OCI-LY7 (cell line): Measurements from ENCODE around the gene CCDC187. TPM values are rescaled to one million over a fixed set of nuclear protein-coding genes. Genes with fewer than 3 reads are reported as not detected.

Experiments
- BruUV-seq: library from RNA; stranded (reverse); fragments of 400-500 nt; replicated peaks from 2 replicates; lab custom pipeline; 2021; lab: Mats Ljungman, UMichigan
- CTCF ChIA-PET: fragments of 300-600 bp; sonication (Branson Sonifier 250); formaldehyde crosslinking; loops from one replicate; lab custom pipeline; 2022; ENCODE audit warnings: antibody characterized with exemption; ENCODE audit not compliant: unreplicated experiment; lab: Charles Lee
- POLR2A ChIA-PET: fragments of 300-600 bp; sonication (Branson Sonifier 250); formaldehyde crosslinking; loops from one replicate; lab custom pipeline; 2022; ENCODE audit warnings: antibody characterized with exemption; lab: Charles Lee
- DNase-seq: peaks from one replicate; pipeline ENCODE4 v3.0.0-alpha.2; 2015; ENCODE audit warnings: low spot score
- H2AFZ ChIP-seq: fragments of 200-600 bp; sonication (generic), shearing (Covaris generic); 2 replicates; pipeline ENCODE4 v1.6.1; 2014; ENCODE audit warnings: mild to moderate bottlenecking, antibody characterized with exemption, low read length, moderate library complexity
- H3K27ac ChIP-seq: fragments of 200-600 bp; sonication (generic); 2 replicates; pipeline ENCODE4 v1.5.1; 2014; ENCODE audit warnings: mixed run types, low read depth, mild to moderate bottlenecking, moderate library complexity, low read length, inconsistent platforms; ENCODE audit not compliant: poor library complexity, severe bottlenecking
- H3K36me3 ChIP-seq: fragments of 200-600 bp; sonication (generic); 2 replicates; pipeline ENCODE4 v1.6.1; 2014; ENCODE audit warnings: mild to moderate bottlenecking, antibody characterized with exemption, low read length, moderate library complexity, mixed read lengths; ENCODE audit not compliant: insufficient read depth
- H3K4me1 ChIP-seq: fragments of 200-600 bp; sonication (generic); 2 replicates; pipeline ENCODE4 v1.5.1; 2014; ENCODE audit warnings: mild to moderate bottlenecking, low read length; ENCODE audit not compliant: insufficient read depth, poor library complexity, severe bottlenecking
- H3K4me2 ChIP-seq: fragments of 200-600 bp; sonication (generic); 2 replicates; pipeline ENCODE4 v1.6.1; 2014; ENCODE audit warnings: mild to moderate bottlenecking, low read length
- H3K4me3 ChIP-seq: fragments of 200-600 bp; sonication (generic); 2 replicates; pipeline ENCODE4 v1.5.1; 2014; ENCODE audit warnings: mild to moderate bottlenecking, low read depth, low read length; ENCODE audit not compliant: poor library complexity, severe bottlenecking
- H3K79me2 ChIP-seq: fragments of 200-600 bp; sonication (generic); 2 replicates; pipeline ENCODE4 v1.6.1; 2016; ENCODE audit warnings: low read depth, mild to moderate bottlenecking, low read length, moderate library complexity, mixed read lengths; ENCODE audit not compliant: insufficient read depth
- H3K9me2 ChIP-seq: fragments of 200-600 bp; sonication (generic); 2 replicates; pipeline ENCODE4 v1.6.1; 2016; ENCODE audit warnings: mild to moderate bottlenecking, low read length, mixed read lengths; ENCODE audit not compliant: insufficient read depth
- H3K9me3 ChIP-seq: fragments of 200-600 bp; sonication (generic); 2 replicates; pipeline ENCODE4 v1.6.1; 2014; ENCODE audit warnings: mild to moderate bottlenecking, mixed run types, low read length, mixed read lengths
- H4K20me1 ChIP-seq: fragments of 200-600 bp; sonication (generic); 2 replicates; pipeline ENCODE4 v1.6.1; 2014; ENCODE audit warnings: mild to moderate bottlenecking, antibody characterized with exemption, low read length, moderate library complexity, mixed read lengths; ENCODE audit not compliant: insufficient read depth
- CTCF ChIP-seq: fragments of 200-600 bp; sonication (generic); conservative IDR thresholded peaks from 2 replicates; pipeline ENCODE4 v1.5.1; 2014; ENCODE audit warnings: mild to moderate bottlenecking, antibody characterized with exemption, low read length, moderate library complexity, mixed read lengths
- EZH2phosphoT487 ChIP-seq: fragments of 200-600 bp; sonication (generic); IDR thresholded peaks from 2 replicates; pipeline ENCODE4 v1.6.1; 2018; ENCODE audit warnings: low read depth, borderline replicate concordance, mild to moderate bottlenecking, mixed run types, antibody characterized with exemption, low read length, moderate library complexity, mixed read lengths
- intact Hi-C: fragments of 100-400 bp; cut with micrococcal nuclease; formaldehyde crosslinking; loops from one replicate; pipeline ENCODE4 v1.10.0; 2022; ENCODE audit not compliant: unreplicated experiment
- total RNA-seq, 2 experiments: library from RNA; depleted of rRNA in 1 of 2; stranded (reverse); fragments of >200 nt in 1 of 2; shearing (Covaris generic) in 1 of 2; gene quantifications; 2 replicates each; pipeline ENCODE4 v1.2.3, GENCODE V29; 2014 to 2022

CCDC187 gene
- total RNA-seq, 2 experiments from 2014 or later: not detected

GRCh38 chr9:136341042-136341655, 37.3 kb upstream of the CCDC187 start:
- Histone ChIP-seq H2AFZ (no peak overlapping the region), H3K79me2 (no peaks in the 10 kb centered on the region), H3K4me3 (no peak overlapping the region), H3K27ac (no peak overlapping the region), H3K36me3 (no peaks in the 10 kb centered on the region), H3K9me3 (no peaks in the 10 kb centered on the region), H3K4me2 (no peak overlapping the region), H3K9me2 (no peaks in the 10 kb centered on the region), H4K20me1 (no peaks in the 10 kb centered on the region), H3K4me1 (no peaks in the 10 kb centered on the region)
- DNase-seq: no peak
- intact Hi-C loops: no loop called here
- POLR2A ChIA-PET: no interaction called here
- BruUV-seq: no TSS peak
- CTCF ChIA-PET: no interaction called here
- TF ChIP-seq CTCF: no peak
- no peak for TF ChIP-seq EZH2phosphoT487

DNA sequence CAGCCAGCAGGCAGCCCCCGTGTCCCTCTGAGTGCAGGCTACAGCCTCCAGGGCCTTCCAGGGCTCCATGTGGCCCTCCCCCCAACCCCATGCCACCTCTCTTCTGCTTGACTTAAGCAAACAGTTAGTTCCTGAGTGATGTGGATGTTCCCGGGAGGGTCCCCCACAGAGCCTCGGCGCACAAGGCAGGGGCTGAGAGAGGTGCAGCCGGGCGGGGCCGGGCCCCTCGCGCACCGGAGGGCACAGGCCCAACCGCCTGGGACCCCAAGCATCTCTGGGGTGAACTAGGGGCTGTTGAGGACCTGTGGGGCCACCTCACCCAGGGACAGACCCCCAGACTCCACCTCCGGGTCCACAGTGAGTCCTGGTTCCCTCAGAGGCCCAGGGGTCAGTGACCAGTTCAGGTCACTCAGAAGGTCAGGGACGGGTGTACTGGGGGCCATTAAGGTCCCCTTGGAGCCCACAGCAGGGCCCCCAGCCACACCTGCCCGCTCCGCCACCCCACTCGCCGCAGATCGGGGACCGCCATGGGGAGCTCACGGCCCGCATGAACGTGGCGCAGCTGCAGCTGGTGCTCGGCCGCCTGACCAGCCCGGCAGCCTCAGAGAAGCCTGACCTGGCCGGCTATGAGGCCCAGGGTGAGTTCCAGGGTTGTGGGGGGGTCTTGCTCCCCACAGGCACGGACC, 36.6 kb upstream of the CCDC187 start:
- Histone ChIP-seq H3K9me2 (no peaks in the 10 kb centered on the region), H3K79me2 (no peaks in the 10 kb centered on the region), H3K36me3 (no peaks in the 10 kb centered on the region), H3K4me3 (no peak overlapping the region), H3K4me2 (no peak overlapping the region), H2AFZ (no peak overlapping the region), H4K20me1 (no peaks in the 10 kb centered on the region), H3K27ac (no peak overlapping the region), H3K4me1 (no peaks in the 10 kb centered on the region), H3K9me3 (no peaks in the 10 kb centered on the region)
- no peak for TF ChIP-seq EZH2phosphoT487
- TF ChIP-seq CTCF: no peak
- no peak for DNase-seq
- intact Hi-C loops: no loop called here
- POLR2A ChIA-PET: no interaction called here
- no TSS peak for BruUV-seq
- CTCF ChIA-PET: no interaction called here

GRCh38 chr9:136339958-136340310, 36.0 kb upstream of the CCDC187 start:
- no peak for TF ChIP-seq CTCF
- TF ChIP-seq EZH2phosphoT487: no peak
- CTCF ChIA-PET: interaction anchor here (0.7 kb wide), 1 partner anchor 16 kb away, joined by 4 read pairs; no protein-coding TSS in a partner anchor
- Histone ChIP-seq H3K9me2 (no peaks in the 10 kb centered on the region), H2AFZ (no peak overlapping the region), H3K27ac (no peak overlapping the region), H4K20me1 (no peaks in the 10 kb centered on the region), H3K4me3 (no peak overlapping the region), H3K36me3 (no peaks in the 10 kb centered on the region), H3K9me3 (no peaks in the 10 kb centered on the region), H3K79me2 (no peaks in the 10 kb centered on the region), H3K4me2 (no peak overlapping the region), H3K4me1 (no peaks in the 10 kb centered on the region)
- intact Hi-C loops: loop anchor here (1.0 kb wide), 1 partner anchor 60 kb away; the partner anchor contains the start of gene SNAPC4
- POLR2A ChIA-PET: no interaction called here
- no TSS peak for BruUV-seq
- DNase-seq: no peak
